OCI-LY7 (cell line): ENCODE measurements around the gene RFT1. TPM values are rescaled to one million over a fixed set of nuclear protein-coding genes. Genes with fewer than 3 reads are reported as not detected.

ENCODE experiments used
- BruUV-seq: library from RNA; stranded (reverse); fragments of 400-500 nt; replicated peaks from 2 replicates; lab custom pipeline; 2021; lab: Mats Ljungman, UMichigan
- CTCF ChIA-PET: fragments of 300-600 bp; sonication (Branson Sonifier 250); formaldehyde crosslinking; loops from one replicate; lab custom pipeline; 2022; ENCODE audit warnings: antibody characterized with exemption; ENCODE audit not compliant: unreplicated experiment; lab: Charles Lee
- POLR2A ChIA-PET: fragments of 300-600 bp; sonication (Branson Sonifier 250); formaldehyde crosslinking; loops from one replicate; lab custom pipeline; 2022; ENCODE audit warnings: antibody characterized with exemption; lab: Charles Lee
- DNase-seq: peaks from one replicate; pipeline ENCODE4 v3.0.0-alpha.2; 2015; ENCODE audit warnings: low spot score
- H2AFZ ChIP-seq: fragments of 200-600 bp; sonication (generic), shearing (Covaris generic); 2 replicates; pipeline ENCODE4 v1.6.1; 2014; ENCODE audit warnings: mild to moderate bottlenecking, antibody characterized with exemption, low read length, moderate library complexity
- H3K27ac ChIP-seq: fragments of 200-600 bp; sonication (generic); 2 replicates; pipeline ENCODE4 v1.5.1; 2014; ENCODE audit warnings: mixed run types, low read depth, mild to moderate bottlenecking, moderate library complexity, low read length, inconsistent platforms; ENCODE audit not compliant: poor library complexity, severe bottlenecking
- H3K36me3 ChIP-seq: fragments of 200-600 bp; sonication (generic); 2 replicates; pipeline ENCODE4 v1.6.1; 2014; ENCODE audit warnings: mild to moderate bottlenecking, antibody characterized with exemption, low read length, moderate library complexity, mixed read lengths; ENCODE audit not compliant: insufficient read depth
- H3K4me1 ChIP-seq: fragments of 200-600 bp; sonication (generic); 2 replicates; pipeline ENCODE4 v1.5.1; 2014; ENCODE audit warnings: mild to moderate bottlenecking, low read length; ENCODE audit not compliant: insufficient read depth, poor library complexity, severe bottlenecking
- H3K4me2 ChIP-seq: fragments of 200-600 bp; sonication (generic); 2 replicates; pipeline ENCODE4 v1.6.1; 2014; ENCODE audit warnings: mild to moderate bottlenecking, low read length
- H3K4me3 ChIP-seq: fragments of 200-600 bp; sonication (generic); 2 replicates; pipeline ENCODE4 v1.5.1; 2014; ENCODE audit warnings: mild to moderate bottlenecking, low read depth, low read length; ENCODE audit not compliant: poor library complexity, severe bottlenecking
- H3K79me2 ChIP-seq: fragments of 200-600 bp; sonication (generic); 2 replicates; pipeline ENCODE4 v1.6.1; 2016; ENCODE audit warnings: low read depth, mild to moderate bottlenecking, low read length, moderate library complexity, mixed read lengths; ENCODE audit not compliant: insufficient read depth
- H3K9me2 ChIP-seq: fragments of 200-600 bp; sonication (generic); 2 replicates; pipeline ENCODE4 v1.6.1; 2016; ENCODE audit warnings: mild to moderate bottlenecking, low read length, mixed read lengths; ENCODE audit not compliant: insufficient read depth
- H3K9me3 ChIP-seq: fragments of 200-600 bp; sonication (generic); 2 replicates; pipeline ENCODE4 v1.6.1; 2014; ENCODE audit warnings: mild to moderate bottlenecking, mixed run types, low read length, mixed read lengths
- H4K20me1 ChIP-seq: fragments of 200-600 bp; sonication (generic); 2 replicates; pipeline ENCODE4 v1.6.1; 2014; ENCODE audit warnings: mild to moderate bottlenecking, antibody characterized with exemption, low read length, moderate library complexity, mixed read lengths; ENCODE audit not compliant: insufficient read depth
- EZH2phosphoT487 ChIP-seq: fragments of 200-600 bp; sonication (generic); IDR thresholded peaks from 2 replicates; pipeline ENCODE4 v1.6.1; 2018; ENCODE audit warnings: low read depth, borderline replicate concordance, mild to moderate bottlenecking, mixed run types, antibody characterized with exemption, low read length, moderate library complexity, mixed read lengths
- intact Hi-C: fragments of 100-400 bp; cut with micrococcal nuclease; formaldehyde crosslinking; loops from one replicate; pipeline ENCODE4 v1.10.0; 2022; ENCODE audit not compliant: unreplicated experiment
- total RNA-seq, 2 experiments: library from RNA; depleted of rRNA in 1 of 2; stranded (reverse); fragments of >200 nt in 1 of 2; shearing (Covaris generic) in 1 of 2; gene quantifications; 2 replicates each; pipeline ENCODE4 v1.2.3, GENCODE V29; 2014 to 2022
- TF ChIP-seq, protein P1 (sequence below): fragments of 200-600 bp; sonication (generic); conservative IDR thresholded peaks from 2 replicates; pipeline ENCODE4 v1.5.1; 2014; ENCODE audit warnings: mild to moderate bottlenecking, antibody characterized with exemption, low read length, moderate library complexity, mixed read lengths

The RFT1 gene
- total RNA-seq, 2 experiments from 2014 or later, result 9.9 to 34.7 TPM

DNA sequence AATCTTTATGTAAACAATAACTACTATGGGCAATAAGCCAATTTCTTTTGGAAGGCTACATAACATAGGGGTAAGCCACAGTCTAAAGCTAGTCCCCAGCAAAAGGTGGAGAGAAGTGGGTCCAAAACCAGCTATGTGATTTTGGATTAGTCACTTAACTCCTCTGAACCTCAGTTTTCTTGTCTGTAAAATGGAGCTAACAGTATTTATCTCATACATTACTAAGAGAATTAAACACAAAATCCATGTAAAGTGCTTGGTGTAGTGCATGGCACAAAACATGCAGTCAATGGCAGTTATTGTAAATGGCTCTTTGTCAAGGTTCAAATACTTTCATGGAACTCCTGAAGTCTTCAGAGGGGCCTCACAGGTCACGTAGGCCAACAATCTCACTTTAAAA is 13.3 kb downstream of the RFT1 start:
- H2AFZ ChIP-seq, result no peak overlapping the region
- peaks cover 84% of the 10 kb centered on the region for H3K36me3 ChIP-seq
- ChIA-PET CTCF (no interaction called here), POLR2A (interaction anchor here (1.4 kb wide), 1 partner anchor 31 kb away, joined by 5 read pairs; no protein-coding TSS in a partner anchor)
- no peak for TF ChIP-seq EZH2phosphoT487
- TF ChIP-seq, protein P1, sequence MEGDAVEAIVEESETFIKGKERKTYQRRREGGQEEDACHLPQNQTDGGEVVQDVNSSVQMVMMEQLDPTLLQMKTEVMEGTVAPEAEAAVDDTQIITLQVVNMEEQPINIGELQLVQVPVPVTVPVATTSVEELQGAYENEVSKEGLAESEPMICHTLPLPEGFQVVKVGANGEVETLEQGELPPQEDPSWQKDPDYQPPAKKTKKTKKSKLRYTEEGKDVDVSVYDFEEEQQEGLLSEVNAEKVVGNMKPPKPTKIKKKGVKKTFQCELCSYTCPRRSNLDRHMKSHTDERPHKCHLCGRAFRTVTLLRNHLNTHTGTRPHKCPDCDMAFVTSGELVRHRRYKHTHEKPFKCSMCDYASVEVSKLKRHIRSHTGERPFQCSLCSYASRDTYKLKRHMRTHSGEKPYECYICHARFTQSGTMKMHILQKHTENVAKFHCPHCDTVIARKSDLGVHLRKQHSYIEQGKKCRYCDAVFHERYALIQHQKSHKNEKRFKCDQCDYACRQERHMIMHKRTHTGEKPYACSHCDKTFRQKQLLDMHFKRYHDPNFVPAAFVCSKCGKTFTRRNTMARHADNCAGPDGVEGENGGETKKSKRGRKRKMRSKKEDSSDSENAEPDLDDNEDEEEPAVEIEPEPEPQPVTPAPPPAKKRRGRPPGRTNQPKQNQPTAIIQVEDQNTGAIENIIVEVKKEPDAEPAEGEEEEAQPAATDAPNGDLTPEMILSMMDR, result no peak
- no peak for DNase-seq
- no peaks in the 10 kb centered on the region for H3K79me2 ChIP-seq
- no peaks in the 10 kb centered on the region for H3K9me2 ChIP-seq
- H3K4me3 ChIP-seq, result no peak overlapping the region
- no peak overlapping the region for H3K4me2 ChIP-seq
- H3K9me3 ChIP-seq, result no peaks in the 10 kb centered on the region
- H3K27ac ChIP-seq, result no peak overlapping the region
- H3K4me1 ChIP-seq, result peaks cover 3% of the 10 kb centered on the region
- no TSS peak for BruUV-seq
- intact Hi-C loops, result no loop called here
- no peaks in the 10 kb centered on the region for H4K20me1 ChIP-seq

DNA sequence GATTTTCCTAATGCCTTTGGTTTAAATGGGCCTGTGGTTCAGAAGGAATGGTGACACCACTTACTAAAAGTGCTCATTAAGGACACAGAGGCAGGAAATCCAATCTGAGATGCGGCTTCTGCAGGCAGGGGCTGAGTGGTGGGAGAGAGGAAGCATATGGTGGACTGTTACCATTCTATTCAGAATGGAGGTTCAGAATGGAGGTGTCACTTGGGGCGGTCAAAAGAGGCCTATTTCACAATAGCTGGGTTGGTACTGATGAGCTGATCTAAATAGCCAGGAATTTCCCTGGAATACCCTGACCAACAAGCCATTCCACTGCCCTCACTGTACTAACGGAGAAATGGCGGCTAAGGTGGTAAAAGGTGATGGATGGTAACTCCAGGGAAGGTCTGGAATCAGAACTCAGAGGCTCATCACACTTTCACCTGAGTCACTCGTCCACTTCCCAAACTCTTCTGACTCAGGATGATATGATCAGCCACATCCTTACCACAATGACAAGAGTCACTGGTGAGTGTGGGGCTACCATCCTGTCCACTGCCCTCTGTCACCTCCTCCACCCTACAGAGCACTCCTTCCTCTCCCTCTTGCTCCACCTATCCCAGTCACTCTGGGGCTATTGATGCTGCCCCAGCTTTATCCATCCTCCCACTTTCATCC is 15.7 kb downstream of the RFT1 start:
- no TSS peak for BruUV-seq
- H2AFZ ChIP-seq, result no peak overlapping the region
- intact Hi-C loops, result loop anchor here (1.0 to 5.0 kb wide), 4 partner anchors 82 to 598 kb away; no protein-coding TSS in a partner anchor
- H3K36me3 ChIP-seq, result peaks cover 76% of the 10 kb centered on the region
- no peak overlapping the region for H3K4me2 ChIP-seq
- H3K79me2 ChIP-seq, result no peaks in the 10 kb centered on the region
- ChIA-PET POLR2A (interaction anchor here (0.9 to 1.3 kb wide), 3 partner anchors 15 to 82 kb away, joined by 3 to 4 read pairs (median 3); no protein-coding TSS in a partner anchor), CTCF (interaction anchor here (0.7 to 2.6 kb wide), 4 partner anchors 13 to 122 kb away, joined by 3 to 10 read pairs (median 3); no protein-coding TSS in a partner anchor)
- H3K27ac ChIP-seq, result no peak overlapping the region
- TF ChIP-seq EZH2phosphoT487, result no peak
- TF ChIP-seq, protein P1, result no peak
- H3K9me3 ChIP-seq, result no peaks in the 10 kb centered on the region
- H3K4me1 ChIP-seq, result peaks cover 3% of the 10 kb centered on the region
- DNase-seq, result no peak
- H4K20me1 ChIP-seq, result no peaks in the 10 kb centered on the region
- no peaks in the 10 kb centered on the region for H3K9me2 ChIP-seq
- H3K4me3 ChIP-seq, result no peak overlapping the region

DNA sequence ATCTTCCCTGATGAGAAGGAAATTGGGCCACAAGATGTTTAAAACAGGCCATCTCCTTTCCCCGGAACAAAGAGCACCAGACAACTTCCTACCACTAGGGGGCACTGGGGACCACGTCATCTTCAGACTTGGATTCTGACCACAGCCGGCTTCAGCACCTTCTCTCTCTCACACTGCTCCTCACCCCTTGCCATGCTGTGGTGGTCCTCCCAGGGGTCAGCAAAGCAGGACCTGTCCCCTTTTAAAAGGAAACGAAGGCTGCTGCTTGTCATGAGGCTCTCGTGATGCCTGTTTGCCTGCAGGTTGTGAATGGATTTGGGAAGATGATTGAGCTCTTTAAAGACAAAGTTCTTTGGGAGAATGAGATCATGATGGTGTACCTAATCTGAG is 16.2 kb downstream of the RFT1 start:
- Histone ChIP-seq H3K27ac (no peak overlapping the region), H3K4me2 (no peak overlapping the region), H4K20me1 (no peaks in the 10 kb centered on the region), H3K9me3 (no peaks in the 10 kb centered on the region), H3K9me2 (no peaks in the 10 kb centered on the region), H3K79me2 (no peaks in the 10 kb centered on the region), H3K4me3 (no peak overlapping the region), H2AFZ (no peak overlapping the region), H3K36me3 (peaks cover 76% of the 10 kb centered on the region), H3K4me1 (peaks cover 3% of the 10 kb centered on the region)
- DNase-seq, result peak; percentile 84
- TF ChIP-seq, protein P1, result peak; percentile 96
- no peak for TF ChIP-seq EZH2phosphoT487
- no TSS peak for BruUV-seq
- intact Hi-C loops, result loop anchor here (1.0 to 5.0 kb wide), 4 partner anchors 82 to 598 kb away; no protein-coding TSS in a partner anchor
- ChIA-PET CTCF (interaction anchor here (0.7 to 2.6 kb wide), 4 partner anchors 14 to 123 kb away, joined by 3 to 10 read pairs (median 3); no protein-coding TSS in a partner anchor), POLR2A (interaction anchor here (0.9 to 1.0 kb wide), 2 partner anchors 16 to 83 kb away, joined by 3 read pairs; no protein-coding TSS in a partner anchor)
